Neural cell (in vitro differentiated cells): ENCODE measurements around the gene SPECC1.

Source experiments
- CTCF ChIP-seq: fragments of 450-650 bp; IDR thresholded peaks from 2 replicates; pipeline ENCODE4 v1.5.1; 2014; ENCODE audit warnings: antibody characterized with exemption, mild to moderate bottlenecking, moderate library complexity; ENCODE audit not compliant: poor library complexity, severe bottlenecking
- EP300 ChIP-seq: fragments of 450-650 bp; conservative IDR thresholded peaks from 2 replicates; pipeline ENCODE4 v1.6.1; 2014; ENCODE audit warnings: antibody characterized with exemption, mild to moderate bottlenecking, moderate library complexity; ENCODE audit not compliant: poor library complexity, severe bottlenecking
- EZH2 ChIP-seq: fragments of 200-600, 300-800 bp; shearing (Covaris generic), sonication (generic); IDR thresholded peaks from 2 replicates; pipeline ENCODE4 v1.6.1; 2014; ENCODE audit warnings: antibody characterized with exemption, low read length, borderline replicate concordance, mild to moderate bottlenecking; ENCODE audit not compliant: insufficient read depth, poor library complexity, severe bottlenecking
- MXI1 ChIP-seq: fragments of 450-650 bp; conservative IDR thresholded peaks from 2 replicates; pipeline ENCODE4 v1.6.1; 2014; ENCODE audit warnings: antibody characterized with exemption, mild to moderate bottlenecking; ENCODE audit not compliant: poor library complexity, severe bottlenecking
- POLR2AphosphoS5 ChIP-seq: IDR thresholded peaks from 2 replicates; pipeline ENCODE4 v1.6.1; 2012
- RAD21 ChIP-seq: fragments of 450-650 bp; conservative IDR thresholded peaks from 2 replicates; pipeline ENCODE4 v1.6.1; 2014; ENCODE audit warnings: antibody characterized with exemption, mild to moderate bottlenecking, moderate library complexity
- REST ChIP-seq: IDR thresholded peaks from 2 replicates; pipeline ENCODE4 v1.6.1; 2012; ENCODE audit warnings: borderline replicate concordance
- SMC3 ChIP-seq: fragments of 450-650 bp; conservative IDR thresholded peaks from 2 replicates; pipeline ENCODE4 v1.6.1; 2014; ENCODE audit warnings: antibody characterized with exemption, mild to moderate bottlenecking, moderate library complexity; ENCODE audit not compliant: poor library complexity
- TAF1 ChIP-seq: IDR thresholded peaks from 2 replicates; pipeline ENCODE4 v1.6.1; 2012; ENCODE audit warnings: low read depth

DNA sequence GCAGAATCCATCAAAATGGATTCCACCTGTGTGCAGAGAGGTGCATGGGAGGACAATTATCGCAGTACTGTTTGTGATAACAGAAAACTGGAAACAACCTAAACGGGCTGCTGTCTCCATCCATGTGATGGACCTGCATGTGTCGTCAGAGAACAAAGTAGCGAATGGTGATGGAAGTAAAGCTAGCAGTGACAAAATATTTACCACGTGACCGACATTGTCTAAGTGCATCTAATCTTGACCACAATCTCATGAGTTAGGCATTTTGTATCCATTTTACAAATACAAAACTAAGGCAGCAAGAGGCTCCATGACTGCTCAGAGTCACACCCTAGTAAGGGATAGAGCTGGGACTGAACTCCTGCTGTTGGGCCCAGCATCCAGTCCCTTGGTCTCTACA is 270.9 kb downstream of the SPECC1 start:
- TF ChIP-seq EZH2 (no peak), CTCF (no peak), POLR2AphosphoS5 (no peak), SMC3 (no peak), TAF1 (no peak), EP300 (no peak), MXI1 (no peak), RAD21 (no peak), REST (no peak)
